Esophagus squamous epithelium (tissue), 5 donors: Measurements from ENCODE around the gene SCN8A. TPM values are rescaled to one million over a fixed set of nuclear protein-coding genes. Genes with fewer than 3 reads are reported as not detected.

Experiments used
- DNase-seq: peaks from one replicate; lab custom pipeline; 2025; lab: John Stamatoyannopoulos, UW
- H3K27ac ChIP-seq, 4 donors: fragments of 200-600 bp; sonication (generic); one replicate each; pipeline ENCODE4 v1.5.1; 2016 to 2019; ENCODE audit warnings: mild to moderate bottlenecking in 1 of 4
- H3K27me3 ChIP-seq, 4 donors: fragments of 200-600 bp; sonication (generic); 1 replicate in 3 of 4; 2 replicates in 1 of 4; pipeline versions ENCODE4 v1.5.1 to v1.6.0; 2017 to 2021; ENCODE audit warnings: antibody characterized with exemption in 1 of 4
- H3K36me3 ChIP-seq, 3 donors: fragments of 200-600 bp; sonication (generic); one replicate each; pipeline ENCODE4 v1.5.1; 2016 to 2019
- H3K4me1 ChIP-seq, 3 donors: fragments of 200-600 bp; sonication (generic); one replicate each; pipeline ENCODE4 v1.5.1; 2017 to 2019
- H3K4me3 ChIP-seq, 4 donors: fragments of 200-600 bp; sonication (generic); 1 replicate in 3 of 4; 2 replicates in 1 of 4; pipeline ENCODE4 v1.5.1; 2016 to 2019; ENCODE audit warnings: mild to moderate bottlenecking in 2 of 4, moderate library complexity in 1 of 4
- H3K9me3 ChIP-seq, 3 donors: fragments of 200-600 bp; sonication (generic); one replicate each; pipeline ENCODE4 v1.5.1; 2016 to 2019
- POLR2A ChIP-seq, 4 donors: fragments of 450-650 bp; IDR thresholded peaks; one replicate each; pipeline ENCODE4 v1.6.1; 2017; ENCODE audit warnings: antibody characterized with exemption in 4 of 4, mild to moderate bottlenecking in 4 of 4, moderate library complexity in 3 of 4
- WGBS, 2 donors: methylation state at CpG; one replicate each; pipeline ENCODE4 v1.1.5; 2018; 5-methylcytosine and 5-hydroxymethylcytosine counted together
- intact Hi-C: fragments of 100-400 bp; cut with DNase I; formaldehyde crosslinking; loops from one replicate; pipeline ENCODE4 v1.15.0; 2022
- total RNA-seq, 4 donors: library from RNA; depleted of rRNA; stranded (reverse); fragments of >200 nt; gene quantifications; one replicate each; pipeline ENCODE4 v1.1.0, GENCODE V29; 2016
- TF ChIP-seq, protein P1 (sequence below), 6 experiments: fragments of 450-650 bp in 4 of 6; fragments of 200-600 bp in 2 of 6; sonication (generic) in 2 of 6; IDR thresholded peaks; one replicate each; pipeline ENCODE4 v1.5.1; 2016 to 2019; ENCODE audit warnings: antibody characterized with exemption in 6 of 6, mild to moderate bottlenecking in 4 of 6, moderate library complexity in 4 of 6
- donor health status: DM: yes; HTN: yes; CAD: no.

The SCN8A gene
- total RNA-seq, 4 donors from 2014 or later: 0.11 to 1.1 (median 0.40) TPM

DNA sequence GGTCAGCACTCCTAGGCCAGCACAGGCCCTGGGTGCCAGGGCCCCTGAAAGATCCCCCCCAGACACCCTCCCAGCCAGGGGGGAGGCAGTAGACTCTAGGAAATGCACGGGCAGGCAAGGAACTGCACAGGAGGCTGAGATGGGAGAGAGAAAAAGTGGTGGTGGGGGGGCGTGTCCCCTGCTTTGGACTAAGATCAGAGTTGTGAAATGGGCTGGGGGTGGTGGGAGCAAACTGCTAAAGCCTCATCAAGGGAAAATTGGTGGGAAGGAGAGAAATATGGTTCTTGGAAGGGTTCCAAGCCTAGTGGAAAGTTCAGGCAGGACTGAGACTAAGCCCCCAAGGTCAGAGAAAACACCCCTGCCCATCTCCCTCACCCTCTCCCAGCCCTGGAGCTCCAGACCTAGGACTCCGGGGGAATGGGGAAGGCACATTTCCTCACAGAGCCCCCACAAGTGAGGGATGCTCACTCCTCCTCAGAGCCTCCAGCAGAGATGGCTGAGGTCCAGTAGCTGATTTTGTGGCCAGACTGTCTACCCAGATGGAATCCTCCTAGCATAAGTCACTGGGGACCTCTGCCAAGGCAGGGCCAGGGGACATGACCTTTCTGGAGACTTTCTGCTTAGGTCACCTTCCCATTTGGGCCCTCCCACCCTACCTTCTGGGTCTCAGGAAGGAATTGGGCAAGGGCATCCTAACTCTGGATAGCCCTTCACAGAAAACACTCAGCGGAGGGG lies 227.7 kb downstream of the SCN8A start:
- DNase-seq: no peak
- 75 to 90% methylated on average over 2 to 3 of the region's 4 CpGs for WGBS, 2 donors
- H3K27me3 ChIP-seq: peaks cover 0 to 93% (median 0%) of the 10 kb centered on the region in 4 donors
- H3K4me3 ChIP-seq: no peak overlapping the region
- H3K27ac ChIP-seq: no peak overlapping the region
- intact Hi-C loops: loop anchor here (10.0 kb wide), 1 partner anchor 284 kb away; no protein-coding TSS in a partner anchor
- TF ChIP-seq, protein P1, sequence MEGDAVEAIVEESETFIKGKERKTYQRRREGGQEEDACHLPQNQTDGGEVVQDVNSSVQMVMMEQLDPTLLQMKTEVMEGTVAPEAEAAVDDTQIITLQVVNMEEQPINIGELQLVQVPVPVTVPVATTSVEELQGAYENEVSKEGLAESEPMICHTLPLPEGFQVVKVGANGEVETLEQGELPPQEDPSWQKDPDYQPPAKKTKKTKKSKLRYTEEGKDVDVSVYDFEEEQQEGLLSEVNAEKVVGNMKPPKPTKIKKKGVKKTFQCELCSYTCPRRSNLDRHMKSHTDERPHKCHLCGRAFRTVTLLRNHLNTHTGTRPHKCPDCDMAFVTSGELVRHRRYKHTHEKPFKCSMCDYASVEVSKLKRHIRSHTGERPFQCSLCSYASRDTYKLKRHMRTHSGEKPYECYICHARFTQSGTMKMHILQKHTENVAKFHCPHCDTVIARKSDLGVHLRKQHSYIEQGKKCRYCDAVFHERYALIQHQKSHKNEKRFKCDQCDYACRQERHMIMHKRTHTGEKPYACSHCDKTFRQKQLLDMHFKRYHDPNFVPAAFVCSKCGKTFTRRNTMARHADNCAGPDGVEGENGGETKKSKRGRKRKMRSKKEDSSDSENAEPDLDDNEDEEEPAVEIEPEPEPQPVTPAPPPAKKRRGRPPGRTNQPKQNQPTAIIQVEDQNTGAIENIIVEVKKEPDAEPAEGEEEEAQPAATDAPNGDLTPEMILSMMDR (IDR thresholded peaks at IDR 0.05): no peak
- no peak for TF ChIP-seq POLR2A (IDR thresholded peaks at IDR 0.05)
- H3K36me3 ChIP-seq: no peaks in the 10 kb centered on the region
- peaks cover 5 to 41% (median 16%) of the 10 kb centered on the region in 3 donors for H3K4me1 ChIP-seq
- no peaks in the 10 kb centered on the region for H3K9me3 ChIP-seq

DNA sequence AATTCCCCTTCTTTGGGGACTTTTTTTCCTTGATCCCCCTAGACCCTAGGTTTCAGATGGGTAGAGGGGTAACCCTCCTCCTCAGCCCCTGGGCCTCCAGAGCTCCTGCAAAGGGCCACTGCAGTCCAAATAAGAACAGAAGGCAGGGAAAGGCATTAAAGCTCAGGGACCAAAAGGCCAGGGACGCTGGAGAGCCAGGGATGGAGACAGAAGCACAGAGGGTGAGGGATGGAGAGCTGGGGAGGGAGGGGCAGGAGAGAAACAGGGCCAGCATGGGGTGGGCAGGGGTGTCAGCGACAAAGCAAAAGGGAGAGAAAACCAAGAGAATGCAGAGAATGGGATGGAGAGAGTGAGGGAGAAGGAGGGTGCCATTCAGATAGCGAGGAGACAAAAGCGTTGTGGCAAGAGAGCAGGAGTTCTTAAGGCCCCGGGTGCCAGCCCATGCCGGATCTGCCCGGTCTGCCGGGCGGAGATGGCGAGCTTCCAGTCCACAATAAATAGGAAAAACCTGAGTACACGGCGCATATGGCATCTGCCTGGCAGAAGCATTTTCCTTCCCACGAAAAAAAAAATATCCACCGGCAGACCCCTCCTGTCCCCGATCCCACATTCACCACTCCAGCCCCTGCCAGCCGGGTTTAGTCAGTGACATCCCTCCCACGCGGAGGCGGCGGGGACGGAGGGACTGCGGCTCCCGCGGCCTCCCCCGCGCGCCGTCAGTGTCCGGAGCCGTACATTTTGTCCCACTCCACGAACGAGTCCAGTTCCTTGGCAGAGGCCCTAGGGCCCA lies 228.9 kb downstream of the SCN8A start:
- 18 to 28% methylated on average over 15 to 28 of the region's 32 CpGs for WGBS, 2 donors
- DNase-seq: no peak
- Histone ChIP-seq H3K27ac (peak overlapping the region in 2 of 4 donors; percentile 61 to 70), H3K9me3 (no peaks in the 10 kb centered on the region), H3K4me1 (peaks cover 1 to 30% (median 9%) of the 10 kb centered on the region in 3 donors), H3K36me3 (no peaks in the 10 kb centered on the region), H3K27me3 (peaks cover 0 to 81% (median 0%) of the 10 kb centered on the region in 4 donors), H3K4me3 (peak overlapping the region; percentile 22 to 70 (median 49))
- intact Hi-C loops: loop anchor here (10.0 kb wide), 1 partner anchor 285 kb away; no protein-coding TSS in a partner anchor
- no peak for TF ChIP-seq POLR2A (IDR thresholded peaks at IDR 0.05)
- TF ChIP-seq, protein P1 (IDR thresholded peaks at IDR 0.05): no peak

DNA sequence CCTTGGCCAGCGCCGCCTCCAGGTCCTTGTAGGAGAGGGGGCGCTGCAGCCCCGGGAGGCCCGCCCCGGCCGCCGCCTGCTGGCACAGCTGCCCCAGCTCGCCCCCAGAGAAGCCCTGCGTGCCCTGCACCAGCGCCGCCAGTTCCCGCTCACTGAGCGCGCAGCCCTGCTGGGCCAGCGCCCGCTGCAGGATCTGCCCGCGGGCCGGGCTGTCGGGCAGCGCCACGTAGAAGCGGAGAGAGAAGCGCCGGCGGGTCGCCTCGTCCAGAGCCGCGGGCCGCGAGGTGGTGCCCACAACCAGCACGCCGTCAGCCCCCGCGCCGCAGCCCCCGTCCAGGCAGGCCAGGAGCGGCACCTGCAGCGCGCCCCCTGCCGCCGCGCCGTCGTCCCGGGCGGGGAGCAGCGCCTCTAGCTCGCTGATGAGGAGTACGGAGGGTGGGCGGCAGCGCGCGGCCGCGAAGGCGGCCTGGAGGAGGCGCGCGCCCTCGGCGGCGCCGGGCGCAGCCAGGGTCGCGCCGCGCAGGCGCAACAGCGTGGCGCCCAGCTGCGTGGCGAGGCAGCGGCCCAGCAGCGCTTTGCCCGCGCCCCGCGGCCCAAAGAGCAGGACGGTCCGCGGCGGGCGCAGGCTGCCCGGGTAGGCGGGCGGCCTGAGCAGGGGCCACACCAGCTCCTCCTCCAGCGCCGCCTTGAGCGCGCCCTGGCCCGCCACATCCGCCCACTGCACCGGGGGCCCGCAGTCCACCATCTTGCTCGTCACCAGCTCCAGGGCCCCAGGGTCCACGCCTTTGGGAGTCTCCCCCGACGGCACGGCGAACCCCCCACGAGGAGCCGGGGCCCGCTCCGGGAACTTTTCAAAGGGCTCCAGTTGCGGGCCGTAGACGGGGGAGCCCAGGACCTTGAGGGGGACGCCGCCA lies 229.8 kb downstream of the SCN8A start:
- peak in 1 of 4 donors; percentile 22 for TF ChIP-seq POLR2A (IDR thresholded peaks at IDR 0.05)
- TF ChIP-seq, protein P1 (IDR thresholded peaks at IDR 0.05): peak in 3 of 6 experiments; percentile 23 to 50 (median 29)
- Histone ChIP-seq H3K27ac (peak overlapping the region in 3 of 4 donors; percentile 29 to 70 (median 61)), H3K27me3 (peaks cover 0 to 72% (median 0%) of the 10 kb centered on the region in 4 donors), H3K36me3 (no peaks in the 10 kb centered on the region), H3K4me1 (peaks cover 0 to 28% (median 8%) of the 10 kb centered on the region in 3 donors), H3K9me3 (no peaks in the 10 kb centered on the region), H3K4me3 (peak overlapping the region; percentile 22 to 70 (median 49))
- WGBS, 2 donors: no CpG with 5 or more reads among the region's 113 CpGs
- intact Hi-C loops: no loop called here
- no peak for DNase-seq

DNA sequence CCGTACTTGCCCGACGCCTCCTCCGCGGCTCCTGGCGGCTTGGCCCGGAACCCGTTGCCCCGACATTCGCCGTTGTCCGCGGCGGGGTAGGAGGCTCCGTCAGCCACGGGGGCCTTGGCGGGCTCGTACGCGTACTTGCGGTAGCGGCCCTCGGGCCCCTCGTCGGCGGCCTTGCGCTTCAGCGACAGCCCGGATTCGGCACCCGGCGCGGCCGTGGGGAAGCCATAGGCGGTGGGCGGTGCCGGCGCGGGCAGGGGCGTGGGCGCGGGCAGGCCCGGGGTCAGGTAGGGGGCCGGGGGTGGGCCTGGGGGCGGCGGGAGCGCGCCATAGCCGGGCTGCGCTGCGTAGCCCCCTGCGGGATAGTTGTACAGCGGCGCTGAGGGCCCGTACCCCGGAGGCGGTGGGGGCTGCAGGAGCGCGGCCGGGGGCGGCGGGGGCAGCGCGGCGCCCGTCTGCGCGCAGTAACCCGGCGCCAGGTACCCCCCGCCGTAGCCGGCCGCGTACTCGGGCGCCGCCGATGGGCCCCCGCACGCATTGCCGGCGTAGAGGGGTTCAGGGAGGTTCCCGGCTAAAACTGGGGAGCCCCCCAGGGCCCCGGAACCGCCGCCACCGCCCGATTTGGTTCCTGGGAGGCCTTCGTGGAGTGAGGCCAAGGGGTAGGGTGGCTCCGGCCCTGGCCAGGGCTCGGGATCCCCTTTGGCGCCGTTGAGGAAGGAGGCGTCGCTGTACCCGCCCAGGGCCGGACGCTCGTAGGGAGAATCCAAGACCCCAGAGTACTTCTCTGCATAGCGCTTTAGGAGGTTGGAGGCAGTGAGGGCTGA lies 230.6 kb downstream of the SCN8A start:
- DNase-seq: no peak
- peaks cover 0 to 63% (median 0%) of the 10 kb centered on the region in 4 donors for H3K27me3 ChIP-seq
- peaks cover 0 to 28% (median 8%) of the 10 kb centered on the region in 3 donors for H3K4me1 ChIP-seq
- TF ChIP-seq, protein P1 (IDR thresholded peaks at IDR 0.05): no peak
- peak overlapping the region; percentile 22 to 70 (median 49) for H3K4me3 ChIP-seq
- intact Hi-C loops: no loop called here
- no peaks in the 10 kb centered on the region for H3K9me3 ChIP-seq
- no peaks in the 10 kb centered on the region for H3K36me3 ChIP-seq
- H3K27ac ChIP-seq: peak overlapping the region in 3 of 4 donors; percentile 29 to 70 (median 61)
- 88% methylated on average over 3 of the region's 101 CpGs; no CpG with 5 or more reads in 1 of the 2 donors for whole genome bisulfite sequencing, 2 donors
